HG03095 (cell line): ENCODE data around the gene SORL1.
"Not testable (repeated sequence)": the region's sequence is repeated elsewhere in the genome, so short reads cannot be mapped to it uniquely, and the experiment has no call there.

Experiments used
- ATAC-seq: cut with Tn5 transposase; IDR thresholded peaks from one replicate; pipeline ENCODE4 v1.9.1; 2021; ENCODE audit warnings: moderate library complexity; ENCODE audit not compliant: unreplicated experiment

SORL1 gene

GRCh38 chr11:121611242-121611641 lies 159.1 kb downstream of the SORL1 start:
- ATAC-seq, result no peak

- no peak for ATAC-seq
Observed at GRCh38 chr11:121613724-121614123, 161.6 kb downstream of the SORL1 start.

- ATAC-seq, result no peak
Observed at GRCh38 chr11:121614636-121615240, 162.6 kb downstream of the SORL1 start.

- ATAC-seq, result no peak
Observed at GRCh38 chr11:121615501-121615900, 163.4 kb downstream of the SORL1 start.

GRCh38 chr11:121618516-121618915 lies 166.4 kb downstream of the SORL1 start:
- no peak for ATAC-seq

GRCh38 chr11:121625777-121626506 lies 173.8 kb downstream of the SORL1 start:
- no peak for ATAC-seq

- ATAC-seq, result no peak
Observed at GRCh38 chr11:121626507-121626875, 174.4 kb downstream of the SORL1 start.

- no peak for ATAC-seq
Observed at GRCh38 chr11:121626980-121627379, 174.9 kb downstream of the SORL1 start.

GRCh38 chr11:121630041-121630440 lies 177.9 kb downstream of the SORL1 start:
- no peak for ATAC-seq

GRCh38 chr11:121631456-121631855 lies 179.3 kb downstream of the SORL1 start:
- no peak for ATAC-seq

- no peak for ATAC-seq
Observed at GRCh38 chr11:121634273-121634672, 182.2 kb downstream of the SORL1 start.

- ATAC-seq, result no peak
Observed at GRCh38 chr11:121634889-121635288, 182.8 kb downstream of the SORL1 start.

- no peak for ATAC-seq
Observed at GRCh38 chr11:121636081-121636799, 184.1 kb downstream of the SORL1 start.

- ATAC-seq, result no peak
Observed at GRCh38 chr11:121636800-121637176, 184.7 kb downstream of the SORL1 start.

GRCh38 chr11:121637587-121637986 lies 185.5 kb downstream of the SORL1 start:
- not testable (repeated sequence) for ATAC-seq

GRCh38 chr11:121643479-121644186 lies 191.5 kb downstream of the SORL1 start:
- no peak for ATAC-seq

GRCh38 chr11:121644187-121644512 lies 192.0 kb downstream of the SORL1 start:
- no peak for ATAC-seq

- no peak for ATAC-seq
Observed at GRCh38 chr11:121645001-121645400, 192.9 kb downstream of the SORL1 start.

GRCh38 chr11:121645596-121645995 lies 193.5 kb downstream of the SORL1 start:
- ATAC-seq, result no peak

GRCh38 chr11:121648306-121648705 lies 196.2 kb downstream of the SORL1 start:
- no peak for ATAC-seq

GRCh38 chr11:121649798-121650197 lies 197.7 kb downstream of the SORL1 start:
- ATAC-seq, result no peak
